ENCODE results near the gene TFAP2E.

DNA sequence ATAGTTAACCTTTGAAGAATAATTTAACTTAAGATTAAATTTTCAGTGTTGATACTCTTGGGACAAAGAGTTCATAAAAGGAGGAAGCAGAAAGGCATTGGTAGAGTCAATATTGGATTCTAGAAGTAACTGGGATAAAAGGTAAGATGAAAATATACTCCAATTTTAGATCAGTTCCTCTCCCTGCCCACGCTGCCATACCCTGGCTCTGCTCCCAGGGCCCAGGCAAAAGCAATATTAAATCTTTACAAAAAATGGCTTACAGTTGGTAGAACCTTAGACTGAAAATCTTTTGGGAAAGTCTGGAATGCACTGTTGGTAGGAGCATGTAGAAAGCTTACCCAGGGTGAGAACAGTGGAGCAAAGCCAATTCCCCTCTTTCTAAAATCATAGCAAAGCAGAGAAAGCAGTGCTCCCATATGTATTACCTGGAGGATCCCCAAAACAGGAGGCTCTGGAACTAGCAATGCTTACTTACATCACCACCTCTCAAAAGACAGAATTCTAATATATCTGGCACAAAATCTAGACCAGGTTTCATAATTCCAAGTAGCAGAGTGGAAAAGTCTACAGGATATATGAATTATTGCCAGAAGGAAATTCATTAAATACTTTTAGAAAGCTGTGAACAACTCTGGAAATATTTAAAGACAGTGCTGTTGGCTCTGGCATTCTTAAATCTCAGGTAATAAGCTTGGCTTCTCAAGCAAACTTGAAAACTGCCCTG is 40.5 kb upstream of the TFAP2E start:
- TF ChIP-seq, protein P1, sequence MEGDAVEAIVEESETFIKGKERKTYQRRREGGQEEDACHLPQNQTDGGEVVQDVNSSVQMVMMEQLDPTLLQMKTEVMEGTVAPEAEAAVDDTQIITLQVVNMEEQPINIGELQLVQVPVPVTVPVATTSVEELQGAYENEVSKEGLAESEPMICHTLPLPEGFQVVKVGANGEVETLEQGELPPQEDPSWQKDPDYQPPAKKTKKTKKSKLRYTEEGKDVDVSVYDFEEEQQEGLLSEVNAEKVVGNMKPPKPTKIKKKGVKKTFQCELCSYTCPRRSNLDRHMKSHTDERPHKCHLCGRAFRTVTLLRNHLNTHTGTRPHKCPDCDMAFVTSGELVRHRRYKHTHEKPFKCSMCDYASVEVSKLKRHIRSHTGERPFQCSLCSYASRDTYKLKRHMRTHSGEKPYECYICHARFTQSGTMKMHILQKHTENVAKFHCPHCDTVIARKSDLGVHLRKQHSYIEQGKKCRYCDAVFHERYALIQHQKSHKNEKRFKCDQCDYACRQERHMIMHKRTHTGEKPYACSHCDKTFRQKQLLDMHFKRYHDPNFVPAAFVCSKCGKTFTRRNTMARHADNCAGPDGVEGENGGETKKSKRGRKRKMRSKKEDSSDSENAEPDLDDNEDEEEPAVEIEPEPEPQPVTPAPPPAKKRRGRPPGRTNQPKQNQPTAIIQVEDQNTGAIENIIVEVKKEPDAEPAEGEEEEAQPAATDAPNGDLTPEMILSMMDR (IDR thresholded peaks at IDR 0.05) = no peak
- TF ChIP-seq POLR2A (IDR thresholded peaks at IDR 0.05) (no peak), POLR2AphosphoS5 (IDR thresholded peaks at IDR 0.05) (no peak)

Measured in upper lobe of left lung (tissue), 4 donors.